Testis (tissue), 3 donors: Measurements from ENCODE around the gene TM7SF3. TPM values are rescaled to one million over a fixed set of nuclear protein-coding genes. Genes with fewer than 3 reads are reported as not detected.

Experiments
- DNase-seq: peaks from one replicate; pipeline ENCODE4 v3.0.0-alpha.2; 2019
- H3K27ac ChIP-seq, 2 donors: fragments of 200-600 bp; sonication (generic); one replicate each; pipeline ENCODE4 v1.5.1; 2019
- H3K27me3 ChIP-seq: fragments of 200-600 bp; sonication (generic); one replicate; pipeline ENCODE4 v1.5.1; 2019
- H3K36me3 ChIP-seq: fragments of 200-600 bp; sonication (generic); one replicate; pipeline ENCODE4 v1.5.1; 2017; ENCODE audit warnings: low read depth; ENCODE audit errors: missing control alignments
- H3K4me1 ChIP-seq: fragments of 200-600 bp; sonication (generic); one replicate; pipeline ENCODE4 v1.5.1; 2019
- H3K4me3 ChIP-seq, 2 donors: fragments of 200-600 bp; sonication (generic); one replicate each; pipeline ENCODE4 v1.5.1; 2017 to 2019
- H3K9me3 ChIP-seq: fragments of 200-600 bp; sonication (generic); one replicate; pipeline ENCODE4 v1.5.1; 2017
- CTCF ChIP-seq, 3 experiments: fragments of 450-650 bp in 2 of 3; fragments of 200-600 bp in 1 of 3; sonication (generic) in 1 of 3; IDR thresholded peaks; one replicate each; pipeline ENCODE4 v1.5.1; 2016 to 2019; ENCODE audit warnings: antibody characterized with exemption in 3 of 3, mild to moderate bottlenecking in 2 of 3, moderate library complexity in 1 of 3
- POLR2A ChIP-seq: fragments of 450-650 bp; IDR thresholded peaks from one replicate; pipeline ENCODE4 v1.6.1; 2017; ENCODE audit warnings: antibody characterized with exemption, mild to moderate bottlenecking, moderate library complexity
- WGBS, 2 donors: methylation state at CpG; one replicate each; pipeline ENCODE4 v1.1.5; 2018; 5-methylcytosine and 5-hydroxymethylcytosine counted together
- intact Hi-C: fragments of 100-400 bp; cut with DNase I; formaldehyde crosslinking; loops from one replicate; pipeline ENCODE4 v1.15.1; 2023; ENCODE audit warnings: low total_unique reads
- polyA plus RNA-seq: library from polyadenylated mRNA; stranded (reverse); fragments of 350-450 nt; fragmentation: Illumina TruSeq; extraction: RNeasy Lipid Tissue Mini Kit (QIAGEN cat#74804); gene quantifications from one replicate; pipeline ENCODE4 v1.2.3, GENCODE V29; 2014; ENCODE audit warnings: low read depth, low replicate concordance; ENCODE audit not compliant: insufficient read depth
- total RNA-seq, 2 donors: library from RNA; depleted of rRNA; stranded (reverse); fragments of >200 nt; gene quantifications; one replicate each; pipeline ENCODE4 v1.2.3, GENCODE V29; 2016

TM7SF3 gene
- total and polyA plus RNA-seq, 3 donors from 2014 or later: 64.4 to 73.1 (median 69.6) TPM

GRCh38 chr12:27012982-27013255 lies 1.3 kb downstream of the TM7SF3 start:
- Histone ChIP-seq H3K9me3 (no peaks in the 10 kb centered on the region), H3K27ac (peak overlapping the region in 1 of 2 donors; percentile 95), H3K27me3 (no peaks in the 10 kb centered on the region), H3K4me1 (peaks cover 41% of the 10 kb centered on the region), H3K4me3 (no peak overlapping the region), H3K36me3 (no peaks in the 10 kb centered on the region)
- 45 to 56% methylated on average over 5 of the region's 5 CpGs for WGBS, 2 donors
- TF ChIP-seq CTCF (IDR thresholded peaks at IDR 0.05): no peak
- no peak for TF ChIP-seq POLR2A
- DNase-seq: no peak
- intact Hi-C loops: no loop called here

DNA sequence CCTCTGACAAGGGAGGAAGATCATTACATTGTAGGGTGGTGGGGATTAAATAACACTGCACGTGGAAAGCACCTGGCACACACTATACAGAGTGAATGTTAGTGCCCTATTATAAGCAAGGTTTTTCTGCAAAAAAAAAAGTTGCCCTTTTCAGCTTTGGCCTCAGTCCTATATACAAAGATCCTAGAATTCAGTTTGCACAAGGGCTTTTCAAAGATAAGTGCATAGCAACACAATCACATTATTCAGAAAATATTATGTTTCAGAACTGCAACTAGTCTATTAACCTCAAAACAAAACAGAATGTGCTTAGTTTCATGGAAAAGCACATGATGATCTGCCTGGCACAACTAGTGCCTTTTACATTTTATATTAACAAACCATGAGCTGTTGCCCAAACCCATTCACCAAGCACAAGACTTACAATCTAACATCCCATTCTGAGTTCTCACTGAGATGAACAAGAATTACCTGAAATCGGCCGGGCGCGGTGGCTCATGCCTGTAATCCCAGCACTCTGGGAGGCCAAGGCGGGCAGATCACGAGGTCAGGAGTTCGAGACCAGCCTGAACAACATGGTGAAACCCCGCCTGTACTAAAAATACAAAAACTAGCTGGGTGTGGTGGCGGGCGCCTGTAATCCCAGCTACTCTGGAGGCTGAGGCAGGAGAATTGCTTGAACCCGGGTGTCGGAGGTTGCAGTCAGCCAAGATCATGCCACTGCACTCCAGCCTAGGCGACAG lies 1.8 kb downstream of the TM7SF3 start:
- Histone ChIP-seq H3K9me3 (no peaks in the 10 kb centered on the region), H3K27me3 (no peaks in the 10 kb centered on the region), H3K27ac (peak overlapping the region in 1 of 2 donors; percentile 95), H3K36me3 (no peaks in the 10 kb centered on the region), H3K4me1 (peaks cover 39% of the 10 kb centered on the region), H3K4me3 (no peak overlapping the region)
- intact Hi-C loops: no loop called here
- TF ChIP-seq POLR2A (no peak), CTCF (IDR thresholded peaks at IDR 0.05) (no peak)
- DNase-seq: no peak
- WGBS, 2 donors: 56 to 66% methylated on average over 14 of the region's 14 CpGs

DNA sequence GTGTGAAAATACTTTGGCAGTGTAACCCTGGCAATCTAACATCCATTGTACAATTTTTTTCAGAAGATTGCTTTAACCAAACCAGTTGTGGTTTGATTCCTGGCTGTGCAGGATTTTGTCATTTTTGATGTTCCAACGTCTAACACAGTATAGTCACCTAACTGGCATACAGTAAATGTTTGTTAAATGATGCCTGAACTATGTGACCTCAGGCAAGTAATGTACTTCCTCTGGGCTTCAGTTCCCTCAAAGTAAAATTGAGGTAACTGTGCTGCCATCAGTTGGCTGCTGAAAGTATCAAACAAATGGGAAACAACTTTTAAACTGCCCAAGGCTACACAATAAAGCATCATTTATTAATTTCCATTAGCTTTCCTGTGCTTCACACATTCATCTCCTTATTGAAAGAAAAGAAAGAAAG lies 4.3 kb downstream of the TM7SF3 start:
- H3K4me1 ChIP-seq: peaks cover 25% of the 10 kb centered on the region
- no peak overlapping the region for H3K27ac ChIP-seq
- H3K27me3 ChIP-seq: no peaks in the 10 kb centered on the region
- no peak for TF ChIP-seq CTCF (IDR thresholded peaks at IDR 0.05)
- TF ChIP-seq POLR2A: no peak
- no peaks in the 10 kb centered on the region for H3K36me3 ChIP-seq
- no peak overlapping the region for H3K4me3 ChIP-seq
- WGBS, 2 donors: 58 to 88% methylated on average over 1 of the region's 1 CpG
- intact Hi-C loops: no loop called here
- no peak for DNase-seq
- H3K9me3 ChIP-seq: no peaks in the 10 kb centered on the region

- WGBS, 2 donors: 89 to 94% methylated on average over 5 of the region's 5 CpGs
Measured at GRCh38 chr12:27008081-27008480, 6.1 kb downstream of the TM7SF3 start.

More at GRCh38 chr12:27008081-27008480, 6.1 kb downstream of the TM7SF3 start:
- TF ChIP-seq POLR2A (no peak), CTCF (IDR thresholded peaks at IDR 0.05) (no peak)
- intact Hi-C loops: no loop called here
- no peaks in the 10 kb centered on the region for H3K9me3 ChIP-seq
- H3K27ac ChIP-seq: no peak overlapping the region
- H3K36me3 ChIP-seq: no peaks in the 10 kb centered on the region
- no peak for DNase-seq
- peaks cover 15% of the 10 kb centered on the region for H3K4me1 ChIP-seq
- H3K4me3 ChIP-seq: no peak overlapping the region
- no peaks in the 10 kb centered on the region for H3K27me3 ChIP-seq
